CD14-positive monocyte (primary cell): ENCODE results near the gene ACSS1. TPM values are rescaled to one million over a fixed set of nuclear protein-coding genes. Genes with fewer than 3 reads are reported as not detected.

ENCODE experiments used
- DNase-seq, 3 donors: peaks; one replicate each; pipeline ENCODE4 v3.0.0-alpha.2; 2011 to 2022
- H2AFZ ChIP-seq: 2 replicates; pipeline ENCODE4 v1.6.0; 2012; ENCODE audit warnings: mild to moderate bottlenecking, low read depth, low read length, inconsistent platforms; ENCODE audit not compliant: insufficient read depth, poor library complexity, severe bottlenecking
- H3K27ac ChIP-seq, 2 donors: 1 replicate in 1 of 2; 2 replicates in 1 of 2; pipeline ENCODE4 v1.5.1; 2012 to 2013; ENCODE audit warnings: low read length in 2 of 2, control low read depth in 1 of 2, inconsistent platforms in 1 of 2, low read depth in 1 of 2, mild to moderate bottlenecking in 1 of 2
- H3K27me3 ChIP-seq, 2 donors: one replicate each; pipeline versions ENCODE4 v1.6.0 to v1.6.1; 2011 to 2013; ENCODE audit warnings: low read length in 2 of 2; ENCODE audit not compliant: control insufficient read depth in 2 of 2, insufficient read depth in 2 of 2
- H3K36me3 ChIP-seq, 2 donors: replicated peaks in 1 of 2; 1 replicate in 1 of 2; 2 replicates in 1 of 2; pipeline versions ENCODE4 v1.5.1 to v1.6.1; 2012 to 2013; ENCODE audit warnings: low read length in 2 of 2, control low read depth in 1 of 2, inconsistent platforms in 1 of 2, mild to moderate bottlenecking in 1 of 2; ENCODE audit not compliant: insufficient read depth in 2 of 2, control insufficient read depth in 1 of 2
- H3K4me1 ChIP-seq, 2 donors: 1 replicate in 1 of 2; 2 replicates in 1 of 2; pipeline versions ENCODE4 v1.5.1 to v1.6.1; 2012 to 2013; ENCODE audit warnings: low read length in 2 of 2, control low read depth in 1 of 2, inconsistent platforms in 1 of 2, mild to moderate bottlenecking in 1 of 2, moderate library complexity in 1 of 2; ENCODE audit not compliant: insufficient read depth in 2 of 2, control insufficient read depth in 1 of 2
- H3K4me2 ChIP-seq: replicated peaks from 2 replicates; pipeline ENCODE3; 2012; ENCODE audit warnings: low read length, moderate library complexity, mild to moderate bottlenecking; ENCODE audit not compliant: poor library complexity, severe bottlenecking; ENCODE audit errors: extremely low read depth
- H3K4me3 ChIP-seq, 3 experiments: fragments of 200-600 bp in 1 of 3; sonication (generic) in 1 of 3; replicated peaks in 1 of 3; 1 replicate in 2 of 3; 2 replicates in 1 of 3; pipeline ENCODE4 v1.5.1; 2011 to 2013; ENCODE audit warnings: low read length in 3 of 3, mild to moderate bottlenecking in 3 of 3, control low read depth in 2 of 3, low read depth in 2 of 3, inconsistent platforms in 1 of 3, moderate library complexity in 1 of 3
- H3K79me2 ChIP-seq: 2 replicates; pipeline ENCODE4 v1.6.0; 2012; ENCODE audit warnings: mild to moderate bottlenecking, control low read depth, inconsistent platforms, low read length, moderate library complexity; ENCODE audit not compliant: insufficient read depth
- H3K9ac ChIP-seq: 2 replicates; pipeline ENCODE4 v1.6.0; 2017; ENCODE audit warnings: low read length, mild to moderate bottlenecking; ENCODE audit not compliant: insufficient read depth, poor library complexity, severe bottlenecking
- H3K9me3 ChIP-seq, 2 donors: replicated peaks in 1 of 2; 1 replicate in 1 of 2; 2 replicates in 1 of 2; pipeline versions ENCODE4 v1.5.1 to v1.6.1; 2012 to 2013; ENCODE audit warnings: low read length in 2 of 2, control low read depth in 1 of 2; ENCODE audit not compliant: control insufficient read depth in 1 of 2, insufficient read depth in 1 of 2
- H4K20me1 ChIP-seq: 2 replicates; pipeline ENCODE4 v1.6.0; 2012; ENCODE audit warnings: mild to moderate bottlenecking, low read length, control low read depth, moderate library complexity; ENCODE audit not compliant: insufficient read depth
- H3K27ac Mint-ChIP-seq, 7 donors: one replicate each; pipeline ENCODE4 v1.8.0; 2020; ENCODE audit warnings: mild to moderate bottlenecking in 7 of 7, mixed read lengths in 7 of 7, moderate library complexity in 6 of 7, inconsistent platforms in 2 of 7
- H3K27me3 Mint-ChIP-seq, 3 donors: one replicate each; pipeline ENCODE4 v1.8.0; 2021 to 2022; ENCODE audit warnings: low read depth in 3 of 3, mild to moderate bottlenecking in 3 of 3, mixed read lengths in 3 of 3, moderate library complexity in 3 of 3, inconsistent platforms in 1 of 3
- H3K36me3 Mint-ChIP-seq, 2 donors: one replicate each; pipeline ENCODE4 v1.8.0; 2020; ENCODE audit warnings: mixed read lengths in 2 of 2, inconsistent platforms in 1 of 2, mild to moderate bottlenecking in 1 of 2
- H3K4me1 Mint-ChIP-seq: one replicate; pipeline ENCODE4 v1.8.0; 2020; ENCODE audit warnings: mild to moderate bottlenecking, mixed read lengths
- H3K4me3 Mint-ChIP-seq, 2 donors: one replicate each; pipeline ENCODE4 v1.8.0; 2020; ENCODE audit warnings: mild to moderate bottlenecking in 2 of 2, mixed read lengths in 2 of 2, moderate library complexity in 1 of 2
- H3K9me3 Mint-ChIP-seq, 7 donors: one replicate each; pipeline ENCODE4 v1.8.0; 2020 to 2022; ENCODE audit warnings: mixed read lengths in 7 of 7, mild to moderate bottlenecking in 6 of 7, moderate library complexity in 6 of 7, inconsistent platforms in 2 of 7
- CTCF ChIP-seq: fragments of 200-600 bp; IDR thresholded peaks from one replicate; pipeline ENCODE4 v1.8.0; 2022; ENCODE audit warnings: antibody characterized with exemption, mild to moderate bottlenecking
- WGBS: methylation state at CpG from one replicate; pipeline ENCODE4 v1.1.5; 2013; ENCODE audit warnings: missing lambda C conversion rate; ENCODE audit not compliant: insufficient coverage; 5-methylcytosine and 5-hydroxymethylcytosine counted together
- intact Hi-C, 2 donors: fragments of 100-400 bp; cut with micrococcal nuclease; formaldehyde crosslinking; loops; one replicate each; pipeline versions ENCODE4 v1.15.0 to v1.15.1; 2023
- polyA plus RNA-seq, 3 donors: library from polyadenylated mRNA; depleted of rRNA in 1 of 3; unstranded in 2 of 3; stranded (reverse) in 1 of 3; fragments of 300-500 nt in 2 of 3; fragments of >200 nt in 1 of 3; fragmentation: Illumina TruSeq in 2 of 3; gene quantifications; 1 replicate in 2 of 3; 2 replicates in 1 of 3; pipeline ENCODE4 v1.2.3, GENCODE V29; 2012 to 2021

ACSS1 gene
- polyA plus RNA-seq, 3 donors: 26.6 to 32.0 (median 27.6) TPM

GRCh38 chr20:25099601-25100140 is 41.7 kb upstream of the ACSS1 start:
- Histone ChIP-seq H3K4me3 (no peak overlapping the region), H3K4me2 (no peak overlapping the region), H3K79me2 (no peaks in the 10 kb centered on the region), H3K9ac (no peak overlapping the region), H3K36me3 (no peaks in the 10 kb centered on the region), H3K27me3 (peaks cover 2% of the 10 kb centered on the region in 2 donors), H3K9me3 (no peaks in the 10 kb centered on the region), H3K4me1 (no peaks in the 10 kb centered on the region), H3K27ac (no peak overlapping the region), H4K20me1 (no peaks in the 10 kb centered on the region), H2AFZ (no peak overlapping the region)
- DNase-seq: no peak
- TF ChIP-seq CTCF: no peak
- no peak overlapping the region for H3K27ac Mint-ChIP-seq
- H3K4me1 Mint-ChIP-seq: no peaks in the 10 kb centered on the region
- H3K36me3 Mint-ChIP-seq: no peaks in the 10 kb centered on the region
- H3K9me3 Mint-ChIP-seq: peaks cover 0 to 2% (median 0%) of the 10 kb centered on the region in 7 donors
- peaks cover 4 to 10% (median 5%) of the 10 kb centered on the region in 3 donors for H3K27me3 Mint-ChIP-seq
- 100% methylated on average over 1 of the region's 4 CpGs for WGBS
- no peak overlapping the region for H3K4me3 Mint-ChIP-seq
- intact Hi-C loops: no loop called here

- Histone ChIP-seq H3K79me2 (no peaks in the 10 kb centered on the region), H3K9me3 (no peaks in the 10 kb centered on the region), H3K9ac (no peak overlapping the region), H3K36me3 (no peaks in the 10 kb centered on the region), H3K27me3 (peaks cover 2% of the 10 kb centered on the region in 2 donors), H3K27ac (no peak overlapping the region), H2AFZ (no peak overlapping the region), H3K4me1 (no peaks in the 10 kb centered on the region), H3K4me3 (no peak overlapping the region), H3K4me2 (no peak overlapping the region), H4K20me1 (no peaks in the 10 kb centered on the region)
- Mint-ChIP-seq H3K4me1 (no peaks in the 10 kb centered on the region), H3K36me3 (no peaks in the 10 kb centered on the region), H3K4me3 (no peak overlapping the region), H3K27me3 (peaks cover 5 to 14% (median 5%) of the 10 kb centered on the region in 3 donors), H3K9me3 (peaks cover 0 to 2% (median 0%) of the 10 kb centered on the region in 7 donors), H3K27ac (no peak overlapping the region)
- no peak for DNase-seq
- WGBS: 62% methylated on average over 2 of the region's 2 CpGs
- intact Hi-C loops: no loop called here
- no peak for TF ChIP-seq CTCF
Measured at GRCh38 chr20:25097498-25097897, 39.6 kb upstream of the ACSS1 start.
